Stimulated activated naive CD8-positive, alpha-beta T cell treated with anti-CD3 and anti-CD28 coated beads, Interleukin-15, amount 100 ng/mL, for 72 hours (primary cell): ENCODE measurements around the gene BIN2.
"Not testable (repeated sequence)": the region's sequence is repeated elsewhere in the genome, so short reads cannot be mapped to it uniquely, and the experiment has no call there.

ENCODE experiments used
- ATAC-seq: fragments of 150-1000 bp; cut with Tn5 transposase; 2 replicates; pipeline ENCODE4 v1.10.0; 2021; ENCODE audit warnings: mild to moderate bottlenecking, moderate library complexity
- DNase-seq, 2 donors: peaks; one replicate each; pipeline ENCODE4 v3.0.0; 2021 to 2022
- H3K27ac Mint-ChIP-seq, 2 donors: one replicate each; pipeline ENCODE4 v1.8.0; 2022; ENCODE audit warnings: mild to moderate bottlenecking in 2 of 2, mixed read lengths in 2 of 2, moderate library complexity in 2 of 2
- H3K27me3 Mint-ChIP-seq: one replicate; pipeline ENCODE4 v1.8.0; 2022; ENCODE audit warnings: mixed read lengths
- H3K4me1 Mint-ChIP-seq: one replicate; pipeline ENCODE4 v1.8.0; 2022; ENCODE audit warnings: mild to moderate bottlenecking, mixed read lengths
- H3K4me3 Mint-ChIP-seq, 2 donors: one replicate each; pipeline ENCODE4 v1.8.0; 2022; ENCODE audit warnings: mild to moderate bottlenecking in 2 of 2, mixed read lengths in 2 of 2, moderate library complexity in 1 of 2
- H3K9me3 Mint-ChIP-seq, 2 donors: one replicate each; pipeline ENCODE4 v1.8.0; 2022; ENCODE audit warnings: mixed read lengths in 2 of 2

BIN2 gene

DNA sequence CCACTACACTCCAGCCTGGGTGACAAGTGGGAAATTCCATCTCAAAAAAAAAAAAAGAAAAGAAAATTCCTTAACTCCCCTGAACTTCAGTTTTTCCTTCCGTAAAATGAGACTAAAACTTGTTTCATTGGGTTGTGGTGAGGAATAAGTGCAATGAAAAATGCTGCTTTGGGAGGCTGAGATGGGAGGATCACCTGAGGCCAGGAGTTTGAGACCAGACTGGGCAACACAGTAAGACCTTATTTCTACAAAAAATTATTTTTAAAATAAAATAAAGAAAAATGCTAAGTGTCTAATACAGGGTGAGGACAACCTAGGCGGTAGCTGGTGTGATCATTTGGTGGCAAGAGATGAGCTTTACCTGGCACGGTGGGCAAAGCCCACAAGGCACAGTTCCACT is 60.6 kb downstream of the BIN2 start:
- H3K4me3 Mint-ChIP-seq, result no peak overlapping the region
- no peaks in the 10 kb centered on the region for H3K9me3 Mint-ChIP-seq
- ATAC-seq, result no peak
- no peaks in the 10 kb centered on the region for H3K27me3 Mint-ChIP-seq
- no peak for DNase-seq
- peaks cover 25% of the 10 kb centered on the region for H3K4me1 Mint-ChIP-seq
- H3K27ac Mint-ChIP-seq, result no peak overlapping the region

DNA sequence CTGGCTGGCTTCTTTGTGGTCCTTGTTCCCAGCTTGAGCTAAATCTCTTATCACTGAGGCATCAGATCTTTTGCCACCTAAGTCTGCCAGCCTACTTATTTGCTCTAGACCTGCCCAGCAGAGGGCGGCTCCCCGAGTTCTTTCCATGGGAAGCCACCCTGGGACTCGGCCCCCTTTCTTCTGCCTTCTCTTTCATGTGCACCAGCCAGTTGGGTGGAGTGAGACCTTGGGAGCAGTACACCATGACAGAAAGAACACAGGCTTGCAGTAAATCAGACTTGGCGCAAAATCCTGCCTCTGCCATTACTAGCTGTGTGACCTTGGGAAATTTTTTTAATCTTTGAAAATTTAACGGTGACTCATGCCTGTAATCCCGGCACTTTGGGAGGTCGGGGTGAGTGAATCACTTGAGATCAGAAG is 61.2 kb downstream of the BIN2 start:
- Mint-ChIP-seq H3K9me3 (no peaks in the 10 kb centered on the region), H3K4me3 (no peak overlapping the region), H3K27me3 (no peaks in the 10 kb centered on the region), H3K27ac (peak overlapping the region in 1 of 2 donors; percentile 20), H3K4me1 (peaks cover 25% of the 10 kb centered on the region)
- ATAC-seq (peak; percentile 59), DNase-seq (peak in 1 of 2 donors; percentile 46)

DNA sequence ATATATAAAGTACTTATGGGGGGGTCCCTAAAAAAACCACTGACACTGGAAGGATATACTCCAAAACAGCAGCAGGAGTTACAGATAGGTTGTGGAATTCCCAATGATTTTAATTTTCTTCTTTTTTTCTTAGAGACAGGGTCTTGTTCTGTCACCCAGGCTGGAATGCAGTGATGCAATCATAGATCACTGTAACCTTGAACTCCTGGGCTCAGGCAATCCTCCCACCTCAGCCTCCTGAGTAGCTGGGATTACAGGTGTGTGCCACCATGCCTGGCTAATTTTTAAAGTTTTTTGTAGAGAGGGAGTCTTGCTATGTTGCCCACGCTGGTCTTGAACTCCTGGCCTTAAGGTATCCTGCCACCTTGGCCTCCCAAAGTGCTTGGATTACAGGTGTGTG is 64.4 kb downstream of the BIN2 start:
- ATAC-seq, H3K4me3 Mint-ChIP-seq, H3K27me3 Mint-ChIP-seq, H3K9me3 Mint-ChIP-seq, DNase-seq, H3K27ac Mint-ChIP-seq: not testable (repeated sequence)
- H3K4me1 Mint-ChIP-seq, result peaks cover 16% of the 10 kb centered on the region

DNA sequence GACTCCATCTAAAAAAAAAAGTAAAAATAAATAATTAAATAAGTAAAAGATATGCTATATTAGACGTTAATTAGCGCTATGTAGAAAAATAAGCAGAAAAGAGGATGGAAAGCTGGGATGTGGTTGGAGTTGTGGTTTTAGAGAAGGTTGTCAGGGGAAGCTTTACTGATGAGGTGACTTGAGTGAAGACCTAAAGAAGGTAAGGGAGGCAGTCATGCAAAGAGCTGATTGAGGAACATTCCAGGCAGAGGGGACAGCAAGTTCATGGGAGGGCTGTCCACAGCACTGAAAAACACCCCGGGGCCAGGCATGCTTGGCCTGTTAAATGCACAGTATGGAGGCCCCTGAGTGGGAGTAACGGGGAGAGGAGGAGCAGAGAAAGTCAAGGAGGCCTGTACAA is 69.4 kb downstream of the BIN2 start:
- no peak overlapping the region for H3K4me3 Mint-ChIP-seq
- H3K27me3 Mint-ChIP-seq, result no peaks in the 10 kb centered on the region
- ATAC-seq (no peak), DNase-seq (no peak)
- peaks cover 6% of the 10 kb centered on the region for H3K4me1 Mint-ChIP-seq
- H3K27ac Mint-ChIP-seq, result no peak overlapping the region
- H3K9me3 Mint-ChIP-seq, result no peaks in the 10 kb centered on the region

- Mint-ChIP-seq H3K27ac (peak overlapping the region in 1 of 2 donors; percentile 36), H3K4me1 (peaks cover 9% of the 10 kb centered on the region), H3K4me3 (no peak overlapping the region), H3K27me3 (no peaks in the 10 kb centered on the region), H3K9me3 (no peaks in the 10 kb centered on the region)
- no peak for DNase-seq
- ATAC-seq, result no peak
Measured at GRCh38 chr12:51253276-51253675, 70.7 kb downstream of the BIN2 start.

DNA sequence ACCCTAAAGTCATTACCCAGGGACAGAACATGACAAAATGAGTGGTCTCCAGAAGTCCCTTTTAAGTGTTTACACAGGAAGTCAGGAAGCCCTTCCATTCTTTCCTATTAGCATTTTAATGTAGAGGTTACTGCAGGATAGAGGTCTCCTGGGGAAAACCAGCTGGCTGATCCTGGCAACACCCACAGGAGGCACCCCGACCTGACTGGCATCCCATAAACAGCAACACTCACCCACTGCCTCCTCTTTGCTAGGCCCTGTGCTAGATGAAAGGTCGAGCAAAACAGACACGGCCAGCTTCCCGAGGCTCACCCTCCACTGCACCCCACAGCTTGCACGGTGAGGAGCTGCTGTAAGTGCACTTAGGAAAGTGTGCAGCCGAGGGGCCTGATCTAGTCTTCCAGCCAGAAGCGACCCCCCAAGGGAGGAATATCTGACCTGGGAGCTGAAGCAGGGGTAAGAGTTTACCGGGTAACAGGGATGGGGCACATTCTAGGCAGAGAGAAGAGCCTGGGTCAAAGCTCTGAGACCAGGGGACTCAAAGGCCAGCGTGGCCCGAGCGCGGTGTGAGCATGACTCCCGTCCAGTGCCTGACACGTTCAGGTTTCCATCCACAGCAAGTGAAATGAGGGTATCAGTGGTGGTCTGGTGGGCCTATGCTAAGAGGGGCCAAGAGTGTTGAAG is 76.3 kb downstream of the BIN2 start:
- H3K4me1 Mint-ChIP-seq, result peaks cover 53% of the 10 kb centered on the region
- ATAC-seq, result no peak
- DNase-seq, result no peak
- peak overlapping the region; percentile 65 to 69 for H3K27ac Mint-ChIP-seq
- no peaks in the 10 kb centered on the region for H3K27me3 Mint-ChIP-seq
- peak overlapping the region; percentile 7 to 14 for H3K4me3 Mint-ChIP-seq
- no peaks in the 10 kb centered on the region for H3K9me3 Mint-ChIP-seq

DNA sequence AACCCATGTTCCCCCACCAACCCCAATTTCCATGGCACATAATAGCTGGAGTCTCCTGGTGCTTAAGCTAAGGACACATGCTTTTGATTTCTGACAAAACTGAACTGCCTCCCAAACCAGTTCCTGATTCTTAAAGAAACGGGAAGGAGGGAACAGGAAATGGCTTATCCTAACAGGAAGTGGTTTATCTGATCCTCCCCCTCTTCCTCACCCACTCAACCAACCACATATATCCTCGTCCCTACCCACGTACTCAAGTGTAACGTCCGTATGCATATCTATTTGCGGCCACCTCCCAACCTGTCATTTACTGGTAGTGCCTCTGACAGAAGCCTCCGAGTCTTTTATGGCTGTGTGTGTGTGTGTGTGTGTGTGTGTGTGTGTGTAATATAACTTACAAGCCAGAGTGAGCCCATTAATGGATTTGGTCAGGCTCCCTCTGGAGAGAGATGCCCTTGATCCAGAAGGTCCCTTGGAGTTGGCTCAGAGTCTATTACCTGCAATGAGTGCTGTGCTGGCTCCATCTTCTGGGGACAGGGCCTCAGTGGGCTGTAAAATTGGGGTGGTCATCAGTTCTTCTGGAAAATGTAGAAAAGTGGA is 77.6 kb downstream of the BIN2 start:
- Mint-ChIP-seq H3K27ac (peak overlapping the region; percentile 61 to 96), H3K27me3 (no peaks in the 10 kb centered on the region), H3K4me3 (peak overlapping the region; percentile 2 to 55), H3K4me1 (peaks cover 61% of the 10 kb centered on the region), H3K9me3 (no peaks in the 10 kb centered on the region)
- ATAC-seq (peak; percentile 82), DNase-seq (peak in 1 of 2 donors; percentile 38)

DNA sequence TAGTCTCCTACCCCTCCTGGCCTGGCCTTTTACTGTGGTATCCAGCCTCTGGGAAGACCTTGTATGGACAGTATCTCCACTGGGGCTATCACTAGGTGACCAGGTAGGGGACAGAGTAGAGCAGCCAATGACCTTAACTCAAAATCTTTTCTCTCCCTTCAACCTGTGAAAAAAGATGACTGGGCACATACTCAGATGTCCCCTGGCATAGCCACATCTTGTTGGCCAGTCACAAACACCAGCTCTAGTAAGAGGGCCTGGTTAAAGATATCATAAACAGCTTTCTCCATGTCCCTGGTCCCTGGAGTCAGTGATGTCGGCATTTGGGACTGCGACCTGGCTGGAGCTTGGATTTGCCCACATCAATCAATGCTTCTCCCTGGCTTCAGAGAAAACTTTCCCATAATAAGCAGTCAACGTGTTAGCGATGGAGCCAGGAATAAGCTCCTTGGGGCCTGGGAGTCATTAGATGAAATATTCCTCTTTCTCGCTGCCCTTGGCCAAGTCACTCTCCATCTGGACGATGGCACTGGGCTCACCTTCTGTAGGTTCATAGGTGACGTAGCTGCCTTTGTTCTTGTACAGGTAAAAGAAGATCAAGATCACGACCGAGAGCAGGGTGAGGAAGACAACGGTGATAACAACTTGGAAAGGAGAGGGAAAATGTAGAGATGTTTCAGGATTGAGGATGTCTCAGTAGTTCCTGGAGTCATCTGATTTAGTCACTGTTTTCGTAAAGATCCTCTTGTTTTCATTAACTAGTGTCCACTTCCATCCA is 78.3 kb downstream of the BIN2 start:
- H3K27ac Mint-ChIP-seq, result peak overlapping the region; percentile 89 to 96
- ATAC-seq (peak; percentile 46), DNase-seq (no peak)
- H3K27me3 Mint-ChIP-seq, result no peaks in the 10 kb centered on the region
- H3K9me3 Mint-ChIP-seq, result no peaks in the 10 kb centered on the region
- H3K4me1 Mint-ChIP-seq, result peaks cover 66% of the 10 kb centered on the region
- H3K4me3 Mint-ChIP-seq, result no peak overlapping the region

DNA sequence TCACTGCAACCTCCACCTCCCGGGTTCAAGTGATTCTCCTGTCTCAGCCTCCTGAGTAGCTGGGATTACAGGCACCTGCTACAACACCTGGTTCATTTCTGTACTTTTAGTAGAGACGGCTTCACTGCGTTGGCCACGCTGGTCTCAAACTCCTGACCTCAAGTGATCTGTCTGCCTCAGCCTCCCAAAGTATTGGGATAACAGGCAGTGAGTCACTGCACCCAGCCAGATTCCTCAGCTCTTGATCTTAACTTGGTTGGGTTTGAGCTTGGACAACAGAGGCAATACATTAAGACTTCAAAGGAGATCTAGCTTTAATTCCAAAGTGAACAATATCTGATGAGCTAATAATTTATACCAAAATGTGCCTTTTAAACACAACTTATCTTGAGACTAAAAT is 79.7 kb downstream of the BIN2 start:
- no peak overlapping the region for H3K4me3 Mint-ChIP-seq
- no peaks in the 10 kb centered on the region for H3K9me3 Mint-ChIP-seq
- H3K4me1 Mint-ChIP-seq, result peaks cover 80% of the 10 kb centered on the region
- no peak for DNase-seq
- ATAC-seq, result no peak
- no peaks in the 10 kb centered on the region for H3K27me3 Mint-ChIP-seq
- no peak overlapping the region for H3K27ac Mint-ChIP-seq

- H3K4me1 Mint-ChIP-seq, result peaks cover 81% of the 10 kb centered on the region
- H3K4me3 Mint-ChIP-seq, result peak overlapping the region; percentile 5 to 23
- no peaks in the 10 kb centered on the region for H3K9me3 Mint-ChIP-seq
- DNase-seq (no peak), ATAC-seq (no peak)
- no peaks in the 10 kb centered on the region for H3K27me3 Mint-ChIP-seq
- H3K27ac Mint-ChIP-seq, result peak overlapping the region; percentile 59 to 90
Measured at GRCh38 chr12:51242876-51243275, 81.1 kb downstream of the BIN2 start.

- Mint-ChIP-seq H3K4me1 (peaks cover 77% of the 10 kb centered on the region), H3K27ac (no peak overlapping the region), H3K9me3 (no peaks in the 10 kb centered on the region)
Measured at GRCh38 chr12:51242120-51242519, 81.9 kb downstream of the BIN2 start.

DNA sequence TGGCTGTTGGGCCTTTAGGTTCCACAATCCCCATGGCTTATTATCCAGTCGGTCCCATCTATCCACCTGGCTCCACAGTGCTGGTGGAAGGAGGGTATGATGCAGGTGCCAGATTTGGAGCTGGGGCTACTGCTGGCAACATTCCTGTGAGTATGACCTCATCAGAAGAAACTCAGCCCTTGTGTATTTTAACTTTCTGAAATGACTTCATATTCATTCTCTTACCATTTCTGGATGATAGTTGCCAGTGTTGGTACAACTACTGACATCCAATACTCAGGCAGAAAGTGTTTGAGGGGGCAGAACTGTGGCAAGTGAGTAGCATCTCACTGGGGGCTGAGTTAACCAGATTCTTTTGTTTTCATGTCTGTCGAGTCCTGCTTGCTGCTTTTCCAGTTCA is 83.0 kb downstream of the BIN2 start:
- Mint-ChIP-seq H3K4me3 (peak overlapping the region; percentile 90 to 95), H3K27ac (peak overlapping the region in 1 of 2 donors; percentile 34), H3K4me1 (peaks cover 66% of the 10 kb centered on the region), H3K27me3 (no peaks in the 10 kb centered on the region), H3K9me3 (no peaks in the 10 kb centered on the region)
- no peak for ATAC-seq
- DNase-seq, result no peak

More at GRCh38 chr12:51242120-51242519, 81.9 kb downstream of the BIN2 start:
- ATAC-seq, result no peak
- H3K27me3 Mint-ChIP-seq, result no peaks in the 10 kb centered on the region
- no peak overlapping the region for H3K4me3 Mint-ChIP-seq
- no peak for DNase-seq

- Mint-ChIP-seq H3K27ac (peak within 1 kb of the TSS; percentile 99 to 100), H3K9me3 (no peaks in the 10 kb centered on the region), H3K4me1 (peaks cover 47% of the 10 kb centered on the region), H3K27me3 (no peaks in the 10 kb centered on the region), H3K4me3 (peak within 1 kb of the TSS; percentile 90 to 95)
- ATAC-seq (peak; percentile 95), DNase-seq (peak; percentile 90 to 95)
Measured at GRCh38 chr12:51238510-51239334, 85.3 kb downstream of the BIN2 start, which contains the start of gene DAZAP2. TSS of gene DAZAP2 (plus strand) at chr12:51238826. CDS start at chr12:51238908, 82 bp downstream.

DNA sequence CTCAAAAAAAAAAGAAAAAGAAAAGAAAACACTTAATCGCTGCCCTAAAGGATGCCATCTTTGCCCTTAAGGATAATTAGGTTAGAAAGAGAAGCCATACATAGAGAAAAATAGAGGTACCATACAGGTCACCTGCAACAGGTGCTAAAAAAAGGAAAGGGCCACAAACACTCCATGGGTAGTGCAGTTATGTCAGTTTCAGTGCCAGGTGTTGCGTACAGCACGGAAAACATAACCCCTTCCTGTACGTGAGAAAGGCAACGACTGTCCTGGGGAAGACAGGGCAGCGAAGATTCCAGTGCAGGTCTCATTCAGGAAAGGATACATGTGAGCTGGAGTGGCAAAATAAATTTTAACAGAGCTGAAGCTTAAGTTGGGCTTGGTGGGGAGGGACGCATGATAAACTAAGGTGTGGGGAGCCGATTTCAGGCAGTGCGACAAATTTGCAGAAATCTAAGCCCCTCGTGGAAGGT is 85.9 kb downstream of the BIN2 start:
- H3K27ac Mint-ChIP-seq, result peak overlapping the region; percentile 99 to 100
- H3K4me1 Mint-ChIP-seq, result peaks cover 44% of the 10 kb centered on the region
- H3K4me3 Mint-ChIP-seq, result peak overlapping the region; percentile 90 to 95
- ATAC-seq, result peak; percentile 11
- DNase-seq, result no peak
- no peaks in the 10 kb centered on the region for H3K9me3 Mint-ChIP-seq
- H3K27me3 Mint-ChIP-seq, result no peaks in the 10 kb centered on the region

DNA sequence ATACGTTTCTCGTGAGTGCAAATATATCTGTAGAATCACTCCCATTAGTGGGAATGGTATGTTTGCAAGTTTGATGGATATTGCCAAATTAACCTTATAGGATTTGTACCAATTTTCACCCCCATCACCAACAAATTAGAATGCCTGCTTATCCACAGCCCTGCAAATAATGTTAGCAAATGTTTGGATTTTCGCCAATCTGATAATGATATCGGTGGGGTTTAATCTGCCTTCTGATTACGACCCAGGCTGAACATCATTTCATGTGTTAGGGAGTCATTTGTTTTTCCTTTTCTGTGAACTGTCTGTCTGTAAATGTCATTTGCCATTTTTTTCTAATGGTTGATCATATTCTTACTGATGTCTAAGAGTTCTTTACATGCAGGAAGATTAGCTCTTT is 89.4 kb downstream of the BIN2 start:
- peaks cover 15% of the 10 kb centered on the region for H3K4me1 Mint-ChIP-seq
- no peak overlapping the region for H3K27ac Mint-ChIP-seq
- no peaks in the 10 kb centered on the region for H3K27me3 Mint-ChIP-seq
- no peak for ATAC-seq
- DNase-seq, result no peak
- H3K4me3 Mint-ChIP-seq, result no peak overlapping the region
- H3K9me3 Mint-ChIP-seq, result no peaks in the 10 kb centered on the region
